D721Med (cell line): ENCODE measurements around the gene CDIP1.

Source experiments
- DNase-seq: peaks from one replicate; pipeline ENCODE4 v3.0.0; 2011; ENCODE audit warnings: low spot score; ENCODE audit not compliant: insufficient read length
- FAIRE-seq: peaks from 2 replicates; lab custom pipeline; 2011; peaks lifted over from hg19 to GRCh38; lab: Jason Lieb, UNC
- TF ChIP-seq, protein P1 (sequence below): IDR thresholded peaks from 2 replicates; pipeline ENCODE4 v1.5.1; 2012; ENCODE audit warnings: mild to moderate bottlenecking, control low read depth; ENCODE audit not compliant: insufficient read depth; ENCODE audit errors: missing control alignments

The CDIP1 gene

DNA sequence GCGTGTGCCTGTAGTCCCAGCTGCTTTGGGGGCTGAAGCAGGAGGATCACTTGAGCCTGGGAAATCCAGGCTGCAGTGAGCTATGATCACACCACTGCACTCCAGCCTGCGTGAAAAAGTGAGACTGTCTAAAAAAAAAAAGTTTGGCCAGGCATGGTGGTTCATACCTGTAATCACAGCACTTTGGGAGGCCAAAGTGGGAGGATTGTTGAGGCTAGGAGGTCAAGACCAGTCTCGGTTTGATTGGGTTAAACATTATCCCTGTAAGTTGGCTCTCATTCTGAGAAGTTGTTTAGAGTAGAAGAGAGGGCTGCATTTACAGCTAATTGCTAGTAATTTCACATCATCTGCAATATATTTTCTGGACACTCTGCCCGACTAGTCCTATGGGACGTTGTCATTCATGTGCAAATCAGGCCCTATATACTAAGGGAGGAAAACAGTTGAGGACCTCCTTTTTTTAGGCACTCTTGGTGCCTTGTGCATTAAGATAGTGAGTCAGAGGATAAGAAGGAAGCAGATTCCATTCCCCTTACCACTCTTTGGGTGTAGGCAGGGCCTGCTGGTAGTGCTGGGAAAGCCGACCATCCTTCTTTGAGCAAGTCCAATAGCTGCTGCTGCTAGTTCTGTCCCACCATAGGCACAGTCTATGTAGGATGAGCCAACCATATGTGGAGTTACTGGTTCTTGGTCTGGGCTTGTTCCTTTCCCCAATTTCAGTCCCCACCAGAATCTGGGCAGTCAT lies 43.7 kb downstream of the CDIP1 start:
- DNase-seq: no peak
- FAIRE-seq: no peak

DNA sequence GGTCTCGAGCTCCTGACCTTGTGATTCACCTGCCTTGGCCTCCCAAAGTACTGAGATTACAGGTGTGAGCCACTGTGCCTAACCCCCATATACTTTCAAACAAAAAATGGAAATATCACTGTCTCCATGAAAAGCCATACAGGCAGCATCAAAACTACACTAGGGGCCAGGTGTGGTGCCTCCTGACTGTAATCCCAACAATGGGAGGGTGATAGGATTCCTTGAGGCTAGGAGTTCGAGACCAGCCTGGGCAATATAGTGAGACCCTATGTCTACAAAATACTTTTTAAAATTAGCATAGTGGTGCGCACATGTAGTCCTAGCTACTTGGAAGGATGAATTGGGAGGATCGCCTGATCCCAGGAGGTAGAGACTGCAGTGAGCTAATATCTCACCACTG lies 46.7 kb downstream of the CDIP1 start:
- DNase-seq (no peak), FAIRE-seq (no peak)
- TF ChIP-seq, protein P1, sequence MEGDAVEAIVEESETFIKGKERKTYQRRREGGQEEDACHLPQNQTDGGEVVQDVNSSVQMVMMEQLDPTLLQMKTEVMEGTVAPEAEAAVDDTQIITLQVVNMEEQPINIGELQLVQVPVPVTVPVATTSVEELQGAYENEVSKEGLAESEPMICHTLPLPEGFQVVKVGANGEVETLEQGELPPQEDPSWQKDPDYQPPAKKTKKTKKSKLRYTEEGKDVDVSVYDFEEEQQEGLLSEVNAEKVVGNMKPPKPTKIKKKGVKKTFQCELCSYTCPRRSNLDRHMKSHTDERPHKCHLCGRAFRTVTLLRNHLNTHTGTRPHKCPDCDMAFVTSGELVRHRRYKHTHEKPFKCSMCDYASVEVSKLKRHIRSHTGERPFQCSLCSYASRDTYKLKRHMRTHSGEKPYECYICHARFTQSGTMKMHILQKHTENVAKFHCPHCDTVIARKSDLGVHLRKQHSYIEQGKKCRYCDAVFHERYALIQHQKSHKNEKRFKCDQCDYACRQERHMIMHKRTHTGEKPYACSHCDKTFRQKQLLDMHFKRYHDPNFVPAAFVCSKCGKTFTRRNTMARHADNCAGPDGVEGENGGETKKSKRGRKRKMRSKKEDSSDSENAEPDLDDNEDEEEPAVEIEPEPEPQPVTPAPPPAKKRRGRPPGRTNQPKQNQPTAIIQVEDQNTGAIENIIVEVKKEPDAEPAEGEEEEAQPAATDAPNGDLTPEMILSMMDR: no peak

More for the DNA sequence above, 43.7 kb downstream of the CDIP1 start:
- TF ChIP-seq, protein P1: no peak

DNA sequence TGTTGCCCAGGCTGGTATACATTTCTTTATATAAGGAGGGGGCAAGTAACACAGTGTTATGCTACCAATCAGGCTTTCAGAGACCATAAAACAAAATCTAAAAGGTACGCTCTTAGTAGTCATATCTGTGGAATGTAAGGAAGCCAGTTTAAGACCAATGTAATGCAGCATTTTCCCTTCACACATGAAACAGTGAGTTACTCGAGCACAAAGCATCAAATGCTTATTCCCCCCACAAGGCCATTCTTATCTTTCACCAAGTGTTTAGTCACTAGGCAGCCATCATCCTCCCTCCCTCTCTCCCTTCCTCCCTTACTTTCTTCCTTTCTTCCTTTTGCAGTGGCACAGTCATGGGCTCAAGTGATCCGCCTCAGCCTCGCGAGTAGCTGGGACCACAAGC lies 49.5 kb downstream of the CDIP1 start:
- TF ChIP-seq, protein P1: no peak
- DNase-seq: no peak
- FAIRE-seq: no peak

DNA sequence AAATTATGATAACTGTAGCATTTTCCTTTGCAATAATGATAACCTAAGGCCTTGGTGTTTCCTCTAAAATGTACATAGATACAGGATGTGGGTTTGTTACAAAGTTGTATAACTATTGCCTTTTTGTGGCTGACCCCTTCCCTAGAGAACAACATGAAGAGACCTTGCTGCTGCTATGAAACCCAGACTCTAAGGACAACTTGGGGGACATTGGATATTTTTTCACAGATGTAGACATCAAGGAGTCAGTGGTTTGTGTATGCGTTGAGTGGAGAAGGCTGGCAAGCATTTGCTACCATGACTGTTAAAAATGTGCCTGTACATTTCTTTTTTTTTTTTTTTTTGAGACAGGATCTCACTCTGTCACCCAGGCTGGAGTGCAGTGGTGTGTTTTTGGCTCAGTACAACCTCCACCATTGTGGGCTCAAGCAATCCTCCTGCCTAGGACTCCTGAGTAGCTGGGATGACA lies 50.0 kb downstream of the CDIP1 start:
- TF ChIP-seq, protein P1: no peak
- no peak for FAIRE-seq
- DNase-seq: no peak

DNA sequence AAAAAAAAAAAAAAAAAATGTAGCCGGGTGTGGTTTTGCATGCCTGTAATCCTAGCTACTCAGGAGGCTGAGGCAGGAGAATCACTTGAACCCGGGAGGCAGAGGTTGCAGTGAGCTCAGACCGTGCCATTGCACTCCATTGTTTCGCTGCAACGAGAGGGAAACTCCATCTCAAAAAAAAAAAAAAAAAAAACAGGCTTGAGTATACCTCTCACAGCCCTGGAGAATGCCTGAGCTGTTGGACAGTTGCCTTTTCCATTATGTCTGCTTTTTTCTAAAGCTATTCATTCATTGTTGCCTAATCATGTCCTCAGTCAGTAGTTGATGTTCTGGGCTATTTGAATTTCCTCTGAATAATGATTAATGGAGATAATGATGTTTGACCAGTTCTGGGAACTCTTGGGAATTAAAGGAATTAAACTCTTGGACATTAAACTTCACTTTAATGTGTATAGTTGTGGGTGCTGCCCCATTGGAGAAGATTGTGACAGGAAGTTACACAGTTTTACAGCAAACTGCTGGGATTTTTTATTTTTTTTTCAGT lies 50.5 kb downstream of the CDIP1 start:
- TF ChIP-seq, protein P1: no peak
- FAIRE-seq: no peak
- no peak for DNase-seq

DNA sequence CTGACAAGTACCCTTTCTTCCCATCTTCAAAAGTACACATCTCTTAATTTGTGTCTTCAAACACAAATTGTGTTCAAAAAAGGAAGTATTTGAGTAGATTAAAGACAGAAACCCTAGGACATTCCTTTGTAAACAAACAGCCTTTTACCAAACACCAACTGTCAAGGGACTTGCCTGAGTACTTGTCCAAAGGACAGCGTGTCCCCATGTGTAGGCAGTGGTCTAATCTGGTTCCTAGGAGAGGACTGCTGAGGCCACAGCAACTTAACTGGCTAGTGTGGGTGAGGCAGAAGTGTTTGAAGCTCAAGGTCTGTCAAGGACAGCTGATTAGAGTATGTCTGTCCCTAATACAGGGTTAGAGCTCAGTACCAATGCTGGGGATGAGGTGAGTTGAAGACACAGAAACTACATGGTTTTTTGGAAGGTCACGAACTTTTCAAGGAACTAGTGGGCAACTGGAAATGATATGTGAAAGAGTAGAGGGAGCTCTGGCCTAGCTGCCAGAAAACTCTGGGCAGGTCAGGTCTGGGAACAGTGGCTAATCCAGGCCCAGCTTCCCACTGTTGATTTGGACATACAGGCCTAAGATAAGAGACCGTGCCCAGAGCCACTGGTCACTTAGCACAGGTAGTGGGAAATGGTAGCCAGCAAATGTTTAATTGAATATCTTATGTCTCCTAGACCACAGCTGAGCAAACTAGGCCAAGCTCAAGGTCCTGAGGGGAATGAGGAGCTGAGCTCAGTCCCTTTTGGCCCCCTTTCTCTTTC lies 52.3 kb downstream of the CDIP1 start:
- TF ChIP-seq, protein P1: no peak
- no peak for FAIRE-seq
- DNase-seq: no peak
